Transverse colon (tissue), 4 donors: ENCODE measurements around the gene CCT7. TPM values are rescaled to one million over a fixed set of nuclear protein-coding genes. Genes with fewer than 3 reads are reported as not detected.

ENCODE experiments used
- DNase-seq: peaks from one replicate; pipeline ENCODE4 v3.0.0-alpha.2; 2019
- H3K27ac ChIP-seq, 4 donors: fragments of 200-600 bp; sonication (generic); 2 replicates each; pipeline ENCODE4 v1.5.1; 2016 to 2018; ENCODE audit warnings: inconsistent platforms in 4 of 4
- H3K27me3 ChIP-seq: fragments of 200-600 bp; sonication (generic); 2 replicates; pipeline ENCODE4 v1.5.1; 2017; ENCODE audit warnings: inconsistent platforms
- H3K36me3 ChIP-seq, 4 donors: fragments of 200-600 bp; sonication (generic); 2 replicates each; pipeline ENCODE4 v1.5.1; 2017 to 2019; ENCODE audit warnings: inconsistent platforms in 4 of 4
- H3K4me1 ChIP-seq, 4 donors: fragments of 200-600 bp; sonication (generic); 2 replicates each; pipeline ENCODE4 v1.5.1; 2017 to 2020; ENCODE audit warnings: inconsistent platforms in 4 of 4
- H3K4me3 ChIP-seq, 4 donors: fragments of 200-600 bp; sonication (generic); 1 replicate in 1 of 4; 2 replicates in 3 of 4; pipeline versions ENCODE4 v1.5.1 to v1.6.1; 2017 to 2019; ENCODE audit warnings: inconsistent platforms in 4 of 4
- H3K9me3 ChIP-seq, 2 donors: fragments of 200-600 bp; sonication (generic); 2 replicates each; pipeline ENCODE4 v1.5.1; 2017 to 2019; ENCODE audit warnings: inconsistent platforms in 2 of 2
- EP300 ChIP-seq: sonication (generic); formaldehyde crosslinking; IDR thresholded peaks from one replicate; pipeline ENCODE4 v1.6.1; 2017; ENCODE audit warnings: antibody characterized with exemption, low read depth
- POLR2A ChIP-seq: fragments of 450-650 bp; IDR thresholded peaks from one replicate; pipeline ENCODE4 v1.6.1; 2016; ENCODE audit warnings: antibody characterized with exemption, mild to moderate bottlenecking, moderate library complexity
- POLR2AphosphoS5 ChIP-seq, 3 donors: sonication (generic); formaldehyde crosslinking; IDR thresholded peaks; one replicate each; pipeline ENCODE4 v1.6.1; 2016; ENCODE audit warnings: antibody characterized with exemption in 3 of 3
- WGBS, 2 donors: methylation state at CpG; one replicate each; pipeline ENCODE4 v1.1.5; 2018; ENCODE audit warnings: low coverage in 1 of 2; 5-methylcytosine and 5-hydroxymethylcytosine counted together
- in situ Hi-C, 4 donors: fragments of 200-750 bp; cut with MboI; loops; one replicate each; pipeline versions ENCODE4 v1.15.0 to v1.15.1; 2017; ENCODE audit warnings: low sequenced_read_pairs in 3 of 4, low pct_ligation_motif_present in 1 of 4, low pct_unique_long_range_greater_than_20kb in 1 of 4
- intact Hi-C: fragments of 100-400 bp; cut with DNase I; formaldehyde crosslinking; loops from one replicate; pipeline ENCODE4 v1.15.1; 2023; ENCODE audit warnings: low total_unique reads
- total RNA-seq, 4 donors: library from RNA; depleted of rRNA; stranded (reverse); fragments of >200 nt; gene quantifications; one replicate each; pipeline ENCODE4 v1.1.0, GENCODE V29; 2016
- TF ChIP-seq, protein P1 (sequence below), 5 experiments: fragments of 200-600 bp in 3 of 5; fragments of 450-650 bp in 2 of 5; sonication (generic) in 3 of 5; IDR thresholded peaks; 1 replicate in 2 of 5; 2 replicates in 3 of 5; pipeline ENCODE4 v1.5.1; 2016 to 2017; ENCODE audit warnings: antibody characterized with exemption in 5 of 5, inconsistent platforms in 3 of 5, mild to moderate bottlenecking in 2 of 5, moderate library complexity in 1 of 5

CCT7 gene
- total RNA-seq, 4 donors from 2014 or later, result 87.9 to 171 (median 116) TPM

DNA sequence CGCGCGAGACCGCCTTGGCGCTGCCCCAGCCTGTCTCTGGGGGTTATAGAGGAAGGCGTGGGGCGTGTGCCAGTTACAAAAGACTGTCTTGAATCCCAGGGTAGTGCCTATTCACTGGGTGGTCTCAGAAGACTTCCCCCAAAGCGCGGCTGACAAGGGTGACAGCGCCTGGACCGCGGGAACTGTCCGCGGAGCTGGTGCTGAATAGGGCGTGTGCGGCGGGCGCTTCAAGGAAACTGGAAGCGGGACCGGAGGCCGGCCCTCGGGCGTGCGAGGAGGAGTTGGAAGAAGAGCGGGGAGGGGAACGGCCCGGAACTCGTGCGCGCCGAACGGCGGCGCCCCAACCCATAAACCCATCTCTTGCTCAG lies 57.0 kb downstream of the CCT7 start:
- H3K4me1 ChIP-seq, result peaks cover 2 to 27% (median 17%) of the 10 kb centered on the region in 4 donors
- DNase-seq, result peak; percentile 45
- no peak overlapping the region for H3K27ac ChIP-seq
- TF ChIP-seq, protein P1, sequence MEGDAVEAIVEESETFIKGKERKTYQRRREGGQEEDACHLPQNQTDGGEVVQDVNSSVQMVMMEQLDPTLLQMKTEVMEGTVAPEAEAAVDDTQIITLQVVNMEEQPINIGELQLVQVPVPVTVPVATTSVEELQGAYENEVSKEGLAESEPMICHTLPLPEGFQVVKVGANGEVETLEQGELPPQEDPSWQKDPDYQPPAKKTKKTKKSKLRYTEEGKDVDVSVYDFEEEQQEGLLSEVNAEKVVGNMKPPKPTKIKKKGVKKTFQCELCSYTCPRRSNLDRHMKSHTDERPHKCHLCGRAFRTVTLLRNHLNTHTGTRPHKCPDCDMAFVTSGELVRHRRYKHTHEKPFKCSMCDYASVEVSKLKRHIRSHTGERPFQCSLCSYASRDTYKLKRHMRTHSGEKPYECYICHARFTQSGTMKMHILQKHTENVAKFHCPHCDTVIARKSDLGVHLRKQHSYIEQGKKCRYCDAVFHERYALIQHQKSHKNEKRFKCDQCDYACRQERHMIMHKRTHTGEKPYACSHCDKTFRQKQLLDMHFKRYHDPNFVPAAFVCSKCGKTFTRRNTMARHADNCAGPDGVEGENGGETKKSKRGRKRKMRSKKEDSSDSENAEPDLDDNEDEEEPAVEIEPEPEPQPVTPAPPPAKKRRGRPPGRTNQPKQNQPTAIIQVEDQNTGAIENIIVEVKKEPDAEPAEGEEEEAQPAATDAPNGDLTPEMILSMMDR (IDR thresholded peaks at IDR 0.05), result no peak
- no peak for TF ChIP-seq POLR2AphosphoS5 (IDR thresholded peaks at IDR 0.05)
- no peak for TF ChIP-seq EP300
- no peak for TF ChIP-seq POLR2A
- in situ Hi-C loops, result no loop called here
- peaks cover 66% of the 10 kb centered on the region for H3K27me3 ChIP-seq
- WGBS, 2 donors, result 7 to 15% methylated on average over 5 to 34 of the region's 34 CpGs
- intact Hi-C loops, result no loop called here
- no peaks in the 10 kb centered on the region for H3K36me3 ChIP-seq
- H3K9me3 ChIP-seq, result no peaks in the 10 kb centered on the region
- H3K4me3 ChIP-seq, result peak overlapping the region in 2 of 4 donors; percentile 6 to 34

DNA sequence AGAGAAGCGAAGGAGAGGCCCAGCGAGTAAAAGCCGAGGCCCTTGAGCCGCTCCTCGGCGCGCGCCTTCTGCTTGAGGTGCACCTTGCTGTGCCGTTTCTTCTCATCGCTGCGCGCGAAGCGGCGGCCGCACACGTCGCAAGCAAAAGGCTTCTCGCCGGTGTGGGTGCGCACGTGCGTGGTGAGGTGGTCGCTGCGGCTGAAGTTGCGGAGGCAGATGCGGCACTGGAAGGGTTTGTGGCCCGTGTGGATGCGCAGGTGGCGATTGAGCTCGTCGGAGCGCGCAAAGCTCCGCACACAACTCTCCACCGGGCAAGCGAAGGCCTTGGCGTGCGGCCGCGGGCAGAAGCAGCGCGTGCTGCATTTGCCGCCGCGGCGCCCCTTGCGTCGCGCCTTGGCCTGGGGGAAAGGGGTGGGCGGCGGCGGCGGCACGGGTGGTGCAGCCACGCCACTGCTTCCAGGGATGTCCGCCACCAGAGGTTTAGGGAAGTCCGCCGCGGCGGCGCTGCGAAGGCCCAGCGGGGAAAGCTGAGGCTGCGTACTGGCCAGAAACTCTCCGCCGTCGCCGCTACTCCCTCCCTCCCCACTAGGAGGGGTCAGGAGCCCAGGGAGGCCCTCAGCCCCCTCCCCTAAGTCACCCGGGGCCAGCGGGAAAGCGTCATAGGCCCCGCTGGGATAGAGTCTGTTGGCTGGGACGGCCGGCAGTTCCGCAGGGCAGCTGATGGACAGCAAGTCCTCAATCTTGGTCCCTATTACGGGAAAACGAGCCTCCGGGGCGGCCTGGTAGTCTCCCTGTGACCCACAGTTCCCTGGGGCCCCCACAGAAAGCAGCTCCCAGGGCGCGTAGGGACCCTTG lies 57.6 kb downstream of the CCT7 start:
- no peak for TF ChIP-seq EP300
- TF ChIP-seq POLR2AphosphoS5 (IDR thresholded peaks at IDR 0.05), result no peak
- no peak for TF ChIP-seq POLR2A
- TF ChIP-seq, protein P1 (IDR thresholded peaks at IDR 0.05), result no peak
- 0 to 6% methylated on average over 7 to 58 of the region's 82 CpGs for WGBS, 2 donors
- Histone ChIP-seq H3K4me1 (peaks cover 2 to 27% (median 17%) of the 10 kb centered on the region in 4 donors), H3K27ac (no peak overlapping the region), H3K27me3 (peaks cover 69% of the 10 kb centered on the region), H3K4me3 (peak overlapping the region in 2 of 4 donors; percentile 6 to 34), H3K9me3 (no peaks in the 10 kb centered on the region), H3K36me3 (no peaks in the 10 kb centered on the region)
- in situ Hi-C loops, result no loop called here
- intact Hi-C loops, result no loop called here
- DNase-seq, result no peak

DNA sequence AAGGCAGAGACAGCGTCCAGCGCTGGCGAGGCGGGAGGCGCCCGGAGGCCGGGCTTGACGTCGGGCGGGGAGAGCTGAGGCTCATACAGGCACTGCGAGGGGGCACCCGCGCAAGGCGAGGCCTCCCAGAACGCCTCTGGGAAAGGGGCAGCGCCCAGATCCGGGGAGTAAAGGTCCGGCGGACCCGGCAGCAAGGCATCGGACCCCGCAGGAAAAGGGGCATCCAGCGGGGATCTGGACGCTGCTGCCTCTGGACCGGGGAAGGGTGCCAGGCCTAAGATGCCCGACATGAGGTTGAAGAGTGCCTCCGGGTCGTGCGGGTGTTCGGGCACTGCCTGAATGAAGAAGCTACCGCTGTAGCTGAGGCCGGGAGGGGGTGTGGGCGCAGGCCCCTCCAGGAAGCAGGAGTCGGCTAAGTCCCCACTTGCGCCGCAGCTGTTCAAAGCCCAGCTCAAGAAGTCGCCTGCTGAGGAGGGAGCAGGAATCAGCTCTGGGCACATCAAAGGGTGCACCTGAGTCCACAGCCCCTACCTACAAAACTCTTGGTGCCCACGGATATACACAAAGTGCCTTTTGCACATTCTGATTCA lies 58.3 kb downstream of the CCT7 start:
- WGBS, 2 donors, result 24% methylated on average over 37 of the region's 38 CpGs; no CpG with 5 or more reads in 1 of the 2 donors
- in situ Hi-C loops, result no loop called here
- H3K4me3 ChIP-seq, result peak overlapping the region in 1 of 4 donors; percentile 34

More for the DNA sequence above, 58.3 kb downstream of the CCT7 start:
- no peak overlapping the region for H3K27ac ChIP-seq
- peaks cover 76% of the 10 kb centered on the region for H3K27me3 ChIP-seq
- H3K9me3 ChIP-seq, result no peaks in the 10 kb centered on the region
- no peak for DNase-seq
- TF ChIP-seq, protein P1 (IDR thresholded peaks at IDR 0.05), result no peak
- no peak for TF ChIP-seq POLR2AphosphoS5 (IDR thresholded peaks at IDR 0.05)
- intact Hi-C loops, result no loop called here
- H3K36me3 ChIP-seq, result no peaks in the 10 kb centered on the region
- H3K4me1 ChIP-seq, result peaks cover 2 to 27% (median 17%) of the 10 kb centered on the region in 4 donors
